B cell (primary cell): ENCODE data around the gene SRA1. TPM values are rescaled to one million over a fixed set of nuclear protein-coding genes. Genes with fewer than 3 reads are reported as not detected.
"Not testable (repeated sequence)": the region's sequence is repeated elsewhere in the genome, so short reads cannot be mapped to it uniquely, and the experiment has no call there.

Experiments used
- ATAC-seq: fragments of 200-7000 bp; cut with Tn5 transposase; one replicate; pipeline ENCODE4 v1.10.0; 2021; ENCODE audit warnings: low read depth, mild to moderate bottlenecking, moderate number of reproducible peaks, moderate library complexity
- CTCF ChIA-PET: fragments of 350-600 bp; sonication (Branson Sonifier 250); formaldehyde crosslinking; loops from one replicate; lab custom pipeline; 2021; ENCODE audit warnings: antibody characterized with exemption, inconsistent platforms; lab: Charles Lee
- POLR2A ChIA-PET: fragments of 350-600 bp; sonication (Branson Sonifier 250); formaldehyde crosslinking; loops from one replicate; lab custom pipeline; 2021; ENCODE audit warnings: antibody characterized with exemption; lab: Charles Lee
- DNase-seq: peaks from one replicate; pipeline ENCODE4 v3.0.0; 2013
- H2AFZ ChIP-seq: 2 replicates; pipeline ENCODE4 v1.6.1; 2012; ENCODE audit warnings: mild to moderate bottlenecking, low read depth, low read length; ENCODE audit not compliant: insufficient read depth, poor library complexity, severe bottlenecking
- H3K27ac ChIP-seq, 2 donors: 1 replicate in 1 of 2; 2 replicates in 1 of 2; pipeline ENCODE4 v1.5.1; 2012 to 2013; ENCODE audit warnings: low read length in 2 of 2, mild to moderate bottlenecking in 2 of 2, moderate library complexity in 1 of 2
- H3K27me3 ChIP-seq, 4 experiments: fragments of 200-600 bp in 1 of 4; sonication (generic) in 1 of 4; replicated peaks in 1 of 4; 1 replicate in 2 of 4; 2 replicates in 2 of 4; pipeline versions ENCODE4 v1.6.1 to v1.7.0; 2013 to 2016; ENCODE audit warnings: low read length in 3 of 4, mild to moderate bottlenecking in 2 of 4, mixed read lengths in 1 of 4, moderate library complexity in 1 of 4; ENCODE audit not compliant: insufficient read depth in 4 of 4, control insufficient read depth in 3 of 4; ENCODE audit errors: control extremely low read depth in 1 of 4
- H3K36me3 ChIP-seq, 2 experiments: replicated peaks in 1 of 2; 1 replicate in 1 of 2; 2 replicates in 1 of 2; pipeline versions ENCODE4 v1.6.1 to v1.7.1; 2013; ENCODE audit warnings: low read length in 1 of 2; ENCODE audit not compliant: insufficient read depth in 2 of 2, control insufficient read depth in 1 of 2; ENCODE audit errors: control extremely low read depth in 1 of 2, extremely low read depth in 1 of 2
- H3K4me1 ChIP-seq, 2 donors: fragments of 200-600 bp in 1 of 2; sonication (generic) in 1 of 2; 1 replicate in 1 of 2; 2 replicates in 1 of 2; pipeline versions ENCODE4 v1.5.1 to v1.6.1; 2013 to 2017; ENCODE audit warnings: low read length in 2 of 2; ENCODE audit not compliant: control insufficient read depth in 2 of 2, insufficient read depth in 2 of 2
- H3K4me2 ChIP-seq: replicated peaks from 2 replicates; pipeline ENCODE3; 2012; ENCODE audit warnings: mild to moderate bottlenecking, low read depth, low read length; ENCODE audit not compliant: poor library complexity, severe bottlenecking
- H3K4me3 ChIP-seq, 5 experiments: fragments of 200-600 bp in 1 of 5; sonication (generic) in 1 of 5; 1 replicate in 3 of 5; 2 replicates in 2 of 5; pipeline versions ENCODE4 v1.5.1 to v1.7.0; 2011 to 2016; ENCODE audit warnings: low read length in 4 of 5, mild to moderate bottlenecking in 4 of 5, low read depth in 2 of 5, control low read depth in 1 of 5, moderate library complexity in 1 of 5; ENCODE audit not compliant: insufficient read depth in 1 of 5; ENCODE audit errors: control extremely low read depth in 1 of 5, extremely low read depth in 1 of 5
- H3K79me2 ChIP-seq: fragments of 200-600 bp; sonication (generic); one replicate; pipeline ENCODE4 v1.6.0; 2016; ENCODE audit warnings: low read length; ENCODE audit not compliant: control insufficient read depth, insufficient read depth
- H3K9ac ChIP-seq: fragments of 200-600 bp; sonication (generic); 2 replicates; pipeline ENCODE4 v1.6.1; 2017; ENCODE audit warnings: mild to moderate bottlenecking, low read length, moderate library complexity
- H3K9me3 ChIP-seq, 3 donors: one replicate each; pipeline versions ENCODE4 v1.6.1 to v1.7.1; 2013; ENCODE audit warnings: low read length in 2 of 3; ENCODE audit not compliant: control insufficient read depth in 2 of 3, insufficient read depth in 1 of 3; ENCODE audit errors: control extremely low read depth in 1 of 3
- H4K20me1 ChIP-seq: 2 replicates; pipeline ENCODE4 v1.6.0; 2012; ENCODE audit warnings: mild to moderate bottlenecking, low read length; ENCODE audit not compliant: insufficient read depth, control insufficient read depth, poor library complexity, severe bottlenecking
- H3K27ac Mint-ChIP-seq: one replicate; pipeline ENCODE4 v1.8.0; 2021; ENCODE audit warnings: mixed read lengths
- H3K27me3 Mint-ChIP-seq: one replicate; pipeline ENCODE4 v1.8.0; 2021; ENCODE audit warnings: mixed read lengths
- H3K4me1 Mint-ChIP-seq: one replicate; pipeline ENCODE4 v1.8.0; 2021; ENCODE audit warnings: mixed read lengths
- H3K4me3 Mint-ChIP-seq: one replicate; pipeline ENCODE4 v1.8.0; 2021; ENCODE audit warnings: mixed read lengths
- H3K9me3 Mint-ChIP-seq: one replicate; pipeline ENCODE4 v1.8.0; 2022; ENCODE audit warnings: mixed read lengths; ENCODE audit not compliant: insufficient read depth
- CTCF ChIP-seq: fragments of 200-600 bp; IDR thresholded peaks from one replicate; pipeline ENCODE4 v1.8.0; 2022; ENCODE audit warnings: antibody characterized with exemption, mild to moderate bottlenecking
- EZH2 ChIP-seq: IDR thresholded peaks from 2 replicates; pipeline ENCODE4 v1.6.1; 2012; ENCODE audit warnings: borderline replicate concordance, low read depth, mild to moderate bottlenecking, moderate library complexity, low read length; ENCODE audit not compliant: insufficient read depth, poor library complexity, severe bottlenecking
- WGBS: methylation state at CpG from one replicate; pipeline ENCODE4 v1.1.5; 2013; ENCODE audit warnings: missing lambda C conversion rate; ENCODE audit not compliant: insufficient coverage; 5-methylcytosine and 5-hydroxymethylcytosine counted together
- intact Hi-C: fragments of 100-400 bp; cut with micrococcal nuclease; formaldehyde crosslinking; loops from one replicate; pipeline ENCODE4 v1.10.0; 2022
- polyA plus RNA-seq: library from polyadenylated mRNA; depleted of rRNA; stranded (reverse); fragments of >200 nt; gene quantifications from 2 replicates; pipeline ENCODE4 v1.2.3, GENCODE V29; 2012
- total RNA-seq, 2 donors: library from RNA; stranded (reverse); fragments of 120-200 nt in 1 of 2; gene quantifications; 1 replicate in 1 of 2; 2 replicates in 1 of 2; pipeline versions ENCODE4 v1.2.3 to v1.2.4, GENCODE V29; 2013 to 2022

Gene SRA1
- total and polyA plus RNA-seq, 2 donors (not counting 1 experiment from before 2014, with no cell fraction given): 23.2 to 25.6 TPM

- Histone ChIP-seq H2AFZ (no peak overlapping the region), H3K4me1 (no peaks in the 10 kb centered on the region), H3K9me3 (no peaks in the 10 kb centered on the region), H3K4me3 (no peak overlapping the region), H3K79me2 (no peaks in the 10 kb centered on the region), H4K20me1 (no peaks in the 10 kb centered on the region), H3K27me3 (no peaks in the 10 kb centered on the region), H3K9ac (no peak overlapping the region), H3K36me3 (no peaks in the 10 kb centered on the region), H3K4me2 (no peak overlapping the region), H3K27ac (no peak overlapping the region)
- ATAC-seq (no peak), DNase-seq (no peak)
- ChIA-PET CTCF (no interaction called here), POLR2A (no interaction called here)
- intact Hi-C loops: no loop called here
- Mint-ChIP-seq H3K27me3 (peaks cover 3% of the 10 kb centered on the region), H3K9me3 (no peaks in the 10 kb centered on the region), H3K4me3 (no peak overlapping the region), H3K27ac (no peak overlapping the region), H3K4me1 (no peaks in the 10 kb centered on the region)
- no peak for TF ChIP-seq EZH2
- TF ChIP-seq CTCF: no peak
- no CpG with 5 or more reads among the region's 3 CpGs for WGBS
Observed at GRCh38 chr5:140605879-140606278, 48.6 kb upstream of the SRA1 start.

- CTCF ChIA-PET: no interaction called here
- Mint-ChIP-seq H3K27ac (no peak overlapping the region), H3K27me3 (peaks cover 3% of the 10 kb centered on the region), H3K4me3 (no peak overlapping the region), H3K4me1 (no peaks in the 10 kb centered on the region), H3K9me3 (no peaks in the 10 kb centered on the region)
- H3K27me3 ChIP-seq: no peaks in the 10 kb centered on the region
- TF ChIP-seq CTCF (no peak), EZH2 (no peak)
- H3K79me2 ChIP-seq: no peaks in the 10 kb centered on the region
- no peaks in the 10 kb centered on the region for H3K36me3 ChIP-seq
- ATAC-seq (no peak), DNase-seq (no peak)
- H3K9ac ChIP-seq: no peak overlapping the region
- H4K20me1 ChIP-seq: no peaks in the 10 kb centered on the region
- intact Hi-C loops: no loop called here
- H3K4me3 ChIP-seq: no peak overlapping the region
- H3K9me3 ChIP-seq: no peaks in the 10 kb centered on the region
- no peak overlapping the region for H3K27ac ChIP-seq
- no peaks in the 10 kb centered on the region for H3K4me1 ChIP-seq
- no CpG with 5 or more reads among the region's 2 CpGs for WGBS
- POLR2A ChIA-PET: no interaction called here
- no peak overlapping the region for H2AFZ ChIP-seq
- H3K4me2 ChIP-seq: no peak overlapping the region
Observed at GRCh38 chr5:140603734-140604133, 46.5 kb upstream of the SRA1 start.

- H3K4me1 ChIP-seq, H3K27ac Mint-ChIP-seq, H3K27me3 Mint-ChIP-seq, DNase-seq, intact Hi-C loops, H3K4me3 Mint-ChIP-seq, H3K4me1 Mint-ChIP-seq, CTCF ChIA-PET, H2AFZ ChIP-seq, H3K27ac ChIP-seq, H3K27me3 ChIP-seq, H3K79me2 ChIP-seq, H4K20me1 ChIP-seq, H3K36me3 ChIP-seq, H3K9me3 Mint-ChIP-seq, H3K4me3 ChIP-seq, H3K9ac ChIP-seq, POLR2A ChIA-PET, ATAC-seq, H3K4me2 ChIP-seq, H3K9me3 ChIP-seq: not testable (repeated sequence)
- 92% methylated on average over 4 of the region's 4 CpGs for WGBS
Observed at GRCh38 chr5:140603446-140603698, 46.1 kb upstream of the SRA1 start.
